ENCODE results near the gene ARAP3. TPM values are rescaled to one million over a fixed set of nuclear protein-coding genes. Genes with fewer than 3 reads are reported as not detected.

Gene ARAP3
- total RNA-seq, 2 donors from 2014 or later, result 5.6 to 12.5 TPM

GRCh38 chr5:141691286-141691866 lies 9.3 kb upstream of the ARAP3 start:
- DNase-seq (ENCODE audit: low spot score), result no peak
- no peaks in the 10 kb centered on the region for H3K36me3 ChIP-seq
- no peak overlapping the region for H3K4me3 ChIP-seq
- no peak for TF ChIP-seq CTCF (IDR thresholded peaks at IDR 0.05)
- peaks cover 0 to 20% of the 10 kb centered on the region in 2 donors for H3K4me1 ChIP-seq
- no peak overlapping the region for H3K27ac ChIP-seq
- H3K9me3 ChIP-seq, result no peaks in the 10 kb centered on the region
- H3K27me3 ChIP-seq, result no peaks in the 10 kb centered on the region

GRCh38 chr5:141686648-141687416 lies 4.8 kb upstream of the ARAP3 start:
- Histone ChIP-seq H3K4me3 (no peak overlapping the region), H3K36me3 (no peaks in the 10 kb centered on the region), H3K9me3 (no peaks in the 10 kb centered on the region), H3K27me3 (no peaks in the 10 kb centered on the region), H3K27ac (no peak overlapping the region), H3K4me1 (peaks cover 0 to 20% of the 10 kb centered on the region in 2 donors)
- no peak for DNase-seq (ENCODE audit: low spot score)
- TF ChIP-seq CTCF (IDR thresholded peaks at IDR 0.05), result no peak

- no peaks in the 10 kb centered on the region for H3K36me3 ChIP-seq
- H3K27ac ChIP-seq, result no peak overlapping the region
- no peak overlapping the region for H3K4me3 ChIP-seq
- H3K4me1 ChIP-seq, result peaks cover 0 to 30% of the 10 kb centered on the region in 2 donors
- no peak for DNase-seq (ENCODE audit: low spot score)
- H3K27me3 ChIP-seq, result no peaks in the 10 kb centered on the region
- H3K9me3 ChIP-seq, result no peaks in the 10 kb centered on the region
- no peak for TF ChIP-seq CTCF (IDR thresholded peaks at IDR 0.05)
Measured at GRCh38 chr5:141685591-141685990, 3.6 kb upstream of the ARAP3 start.

GRCh38 chr5:141683596-141684141 lies 1.6 kb upstream of the ARAP3 start:
- Histone ChIP-seq H3K9me3 (no peaks in the 10 kb centered on the region), H3K4me1 (peaks cover 0 to 34% of the 10 kb centered on the region in 2 donors), H3K36me3 (peaks cover under 1% of the 10 kb centered on the region), H3K27me3 (no peaks in the 10 kb centered on the region), H3K27ac (no peak overlapping the region), H3K4me3 (no peak overlapping the region)
- no peak for DNase-seq (ENCODE audit: low spot score)
- no peak for TF ChIP-seq CTCF (IDR thresholded peaks at IDR 0.05)

GRCh38 chr5:141681295-141681694 lies 735 bp downstream of the ARAP3 start:
- Histone ChIP-seq H3K4me3 (peak overlapping the region; percentile 44 to 60), H3K27ac (peak overlapping the region; percentile 73 to 84), H3K36me3 (peaks cover 4% of the 10 kb centered on the region), H3K27me3 (no peaks in the 10 kb centered on the region), H3K9me3 (no peaks in the 10 kb centered on the region), H3K4me1 (peaks cover 0 to 34% of the 10 kb centered on the region in 2 donors)
- no peak for TF ChIP-seq CTCF (IDR thresholded peaks at IDR 0.05)
- DNase-seq (ENCODE audit: low spot score), result no peak
